GM18873 (cell line): Measurements from ENCODE around the gene CLCNKA.

Experiments used
- ATAC-seq: cut with Tn5 transposase; IDR thresholded peaks from one replicate; pipeline ENCODE4 v1.9.1; 2021; ENCODE audit warnings: mild to moderate bottlenecking, moderate library complexity, moderate number of reproducible peaks; ENCODE audit not compliant: unreplicated experiment, low FRiP score

Gene CLCNKA

GRCh38 chr1:16073490-16074119 lies 51.8 kb downstream of the CLCNKA start, which contains the start of gene FAM131C:
FAM131C (minus strand) TSS chr1:16073651; CDS start chr1:16073442, 209 bp downstream.
- no peak for ATAC-seq

- ATAC-seq, result no peak
Measured at GRCh38 chr1:16074217-16074616, 52.4 kb downstream of the CLCNKA start.

DNA sequence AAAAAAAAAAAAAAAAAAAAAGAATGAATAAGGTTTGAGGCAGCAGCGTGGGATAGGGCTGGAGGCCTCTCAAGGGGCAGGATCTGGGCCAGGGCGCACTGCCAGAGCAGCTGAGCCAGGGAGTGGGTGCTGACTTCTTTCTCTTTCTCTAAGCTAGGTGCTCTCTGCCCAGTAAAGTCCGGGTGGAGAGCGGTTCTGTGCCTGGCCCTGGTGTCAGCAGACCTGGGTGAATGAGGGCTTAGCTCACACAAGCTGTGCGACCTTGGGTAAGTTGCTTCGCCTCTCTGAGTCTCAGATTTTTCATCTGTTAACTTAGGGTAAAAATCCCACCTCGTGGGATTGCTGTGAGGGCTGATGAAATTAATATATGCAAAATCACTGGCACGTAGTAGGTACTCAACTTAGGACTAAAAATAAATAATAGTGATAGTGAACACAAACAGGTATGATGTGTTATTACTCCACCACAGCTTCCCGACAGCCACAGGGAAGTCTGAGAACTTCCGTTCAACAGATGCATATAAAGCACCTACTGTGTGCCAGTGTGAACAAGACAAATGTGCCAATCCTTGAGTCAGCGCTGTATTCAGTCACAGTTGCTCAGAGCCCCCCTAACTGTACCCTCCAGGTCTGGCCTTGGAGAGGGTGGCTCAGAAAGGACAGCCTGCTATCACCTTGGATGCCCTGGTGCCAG lies 53.6 kb downstream of the CLCNKA start:
- no peak for ATAC-seq

DNA sequence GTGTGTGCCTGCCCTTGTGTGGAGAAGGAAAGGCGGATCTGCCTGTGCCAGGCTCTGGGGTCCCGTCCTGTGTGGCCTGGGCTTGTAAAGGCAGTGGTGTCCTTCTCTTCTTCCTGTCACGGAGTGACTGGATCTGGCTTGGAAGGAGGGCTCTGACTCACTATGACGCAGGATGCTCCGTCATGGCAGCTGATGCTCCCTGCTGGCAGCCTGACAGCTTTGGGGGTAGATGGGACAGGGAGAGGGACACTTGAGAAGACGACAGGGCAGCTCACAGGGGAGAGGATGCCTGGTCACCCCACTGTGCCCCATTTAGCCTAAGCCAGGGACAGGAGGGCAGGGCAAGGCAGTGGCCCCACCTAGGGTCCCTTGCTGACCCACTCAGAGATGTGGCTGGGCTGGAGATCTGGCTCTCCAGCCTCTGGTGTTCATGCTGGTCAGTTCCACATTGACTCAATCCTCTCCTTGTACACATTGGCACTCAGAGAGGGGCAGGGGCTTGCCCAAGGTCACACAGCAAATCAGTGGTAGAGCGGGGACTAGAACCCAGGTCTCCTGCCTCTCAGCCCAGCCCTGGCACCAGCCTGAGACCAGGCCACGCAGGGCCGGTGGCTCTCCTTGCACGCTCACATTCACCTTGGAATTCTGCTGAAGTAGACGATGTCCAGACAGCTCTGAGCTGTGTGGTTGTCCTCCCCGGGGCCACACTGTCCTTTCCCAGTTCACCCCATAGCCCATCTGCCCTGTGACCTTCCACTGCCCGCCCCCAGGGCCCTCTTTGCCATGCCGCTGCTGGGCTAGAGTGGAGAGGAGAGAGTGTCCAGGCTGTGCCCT lies 54.4 kb downstream of the CLCNKA start:
- ATAC-seq, result no peak

DNA sequence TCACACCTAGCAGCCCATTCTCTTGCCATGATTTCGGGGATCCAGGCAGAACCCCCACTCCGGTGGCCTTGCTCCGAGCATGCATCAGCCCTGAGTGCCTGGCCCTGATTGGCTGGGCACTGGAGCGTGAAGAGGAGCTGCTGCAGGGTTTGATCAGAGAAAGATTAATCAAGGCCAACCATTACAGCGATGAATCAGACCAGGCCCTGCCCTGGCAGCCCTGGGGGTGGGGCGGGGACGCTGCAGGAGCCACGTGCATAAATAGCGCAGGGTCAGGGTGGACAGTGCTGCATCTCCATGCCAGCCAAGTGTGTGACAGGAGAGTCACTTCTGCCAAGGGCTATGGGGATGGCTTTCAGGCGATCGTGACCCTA lies 55.0 kb downstream of the CLCNKA start:
- ATAC-seq, result no peak

DNA sequence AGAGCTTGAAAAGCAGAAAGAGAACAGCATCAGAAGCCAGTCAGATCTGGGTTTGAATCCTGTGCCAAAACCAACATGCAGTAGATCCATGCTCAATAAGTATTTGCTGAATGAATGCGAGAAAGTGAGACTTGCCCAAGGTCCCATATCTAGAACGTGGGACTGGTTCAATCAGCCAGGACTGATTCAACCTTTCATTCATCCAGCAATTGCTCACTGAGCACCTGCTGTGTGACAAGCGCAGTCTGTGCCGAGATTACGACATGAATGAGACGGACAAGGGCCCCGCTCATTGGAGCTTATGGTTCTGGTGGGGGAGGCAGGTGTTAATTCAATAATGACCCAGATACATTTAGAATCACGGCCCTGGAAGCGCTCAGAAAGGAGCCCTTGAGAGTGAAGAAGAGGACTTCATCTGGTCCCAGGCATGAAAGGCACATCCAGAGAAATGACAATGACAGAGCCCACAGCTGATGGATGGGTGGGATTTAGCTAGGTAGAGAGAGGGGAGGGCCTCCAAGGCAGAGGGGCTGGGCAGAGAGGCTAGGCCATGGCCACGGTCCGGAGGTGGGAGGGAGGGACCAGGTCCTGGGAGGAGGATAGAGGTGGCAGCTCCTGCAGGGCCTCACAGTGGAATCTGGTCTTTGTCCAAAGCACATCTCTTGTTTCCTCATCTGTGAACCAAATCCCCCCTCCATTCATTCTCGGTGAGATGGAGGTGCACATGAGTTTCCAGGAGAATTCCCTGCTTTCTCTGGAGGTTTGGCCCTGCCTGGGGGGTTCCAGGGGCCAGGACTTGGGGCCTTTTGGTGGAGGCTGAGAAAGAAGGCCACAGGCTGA lies 55.8 kb downstream of the CLCNKA start:
- ATAC-seq, result no peak

DNA sequence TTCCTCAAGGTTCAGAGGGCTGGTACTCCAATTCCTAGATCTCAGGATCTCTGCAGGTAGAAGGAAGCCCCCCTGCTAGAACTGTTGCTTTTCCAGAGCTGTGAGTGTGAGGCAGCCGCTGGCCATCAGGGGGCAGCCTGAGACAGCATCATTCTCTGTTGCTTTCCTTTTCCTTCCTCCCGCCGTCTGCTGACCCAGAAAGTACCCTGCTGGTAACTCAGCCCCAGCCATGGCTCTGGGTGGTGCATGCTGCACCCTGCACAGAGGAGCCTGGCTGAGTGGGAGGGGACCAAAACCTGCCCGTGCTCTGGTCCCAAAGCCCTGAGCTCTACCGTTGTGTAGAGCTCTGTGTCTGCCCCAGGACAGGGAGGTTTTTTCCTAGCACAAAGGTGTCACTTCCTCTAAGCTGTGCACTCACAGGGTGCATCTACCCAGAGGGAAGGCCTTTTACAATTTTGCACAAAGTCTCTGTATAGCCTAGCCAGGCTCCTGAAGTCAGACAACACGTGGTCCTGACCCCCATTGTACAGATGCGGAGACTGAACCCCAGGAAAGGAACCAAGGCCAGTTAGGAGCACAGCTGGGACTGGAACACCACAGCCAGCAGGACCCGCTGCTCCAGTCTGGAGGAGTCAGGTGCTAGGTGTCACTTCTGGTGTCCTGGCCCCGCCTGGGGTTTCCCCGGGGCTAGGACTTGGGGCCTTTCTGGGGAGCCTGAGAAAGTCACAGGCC lies 57.3 kb downstream of the CLCNKA start:
- ATAC-seq, result no peak

GRCh38 chr1:16080422-16081150 lies 58.8 kb downstream of the CLCNKA start:
- no peak for ATAC-seq

DNA sequence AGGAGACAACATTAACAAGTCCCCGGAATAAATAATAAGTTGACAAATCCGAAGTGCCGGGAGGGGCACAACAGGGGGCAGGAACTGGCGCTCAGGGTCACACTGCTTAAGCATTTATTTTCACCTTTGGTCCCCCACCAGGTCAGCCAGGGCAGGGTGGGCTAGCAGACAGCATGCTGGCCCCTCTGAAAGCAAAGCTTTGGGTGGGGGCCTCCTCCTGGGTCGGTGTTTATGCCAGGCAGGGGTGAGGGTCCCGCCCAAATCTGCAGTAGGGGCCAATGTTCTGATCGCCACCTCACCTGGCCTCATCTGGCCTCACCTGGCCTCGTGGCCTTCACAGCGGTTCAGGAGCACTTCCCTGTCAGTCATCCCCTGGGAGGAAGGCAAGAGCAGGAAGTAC lies 59.8 kb downstream of the CLCNKA start:
- no peak for ATAC-seq

DNA sequence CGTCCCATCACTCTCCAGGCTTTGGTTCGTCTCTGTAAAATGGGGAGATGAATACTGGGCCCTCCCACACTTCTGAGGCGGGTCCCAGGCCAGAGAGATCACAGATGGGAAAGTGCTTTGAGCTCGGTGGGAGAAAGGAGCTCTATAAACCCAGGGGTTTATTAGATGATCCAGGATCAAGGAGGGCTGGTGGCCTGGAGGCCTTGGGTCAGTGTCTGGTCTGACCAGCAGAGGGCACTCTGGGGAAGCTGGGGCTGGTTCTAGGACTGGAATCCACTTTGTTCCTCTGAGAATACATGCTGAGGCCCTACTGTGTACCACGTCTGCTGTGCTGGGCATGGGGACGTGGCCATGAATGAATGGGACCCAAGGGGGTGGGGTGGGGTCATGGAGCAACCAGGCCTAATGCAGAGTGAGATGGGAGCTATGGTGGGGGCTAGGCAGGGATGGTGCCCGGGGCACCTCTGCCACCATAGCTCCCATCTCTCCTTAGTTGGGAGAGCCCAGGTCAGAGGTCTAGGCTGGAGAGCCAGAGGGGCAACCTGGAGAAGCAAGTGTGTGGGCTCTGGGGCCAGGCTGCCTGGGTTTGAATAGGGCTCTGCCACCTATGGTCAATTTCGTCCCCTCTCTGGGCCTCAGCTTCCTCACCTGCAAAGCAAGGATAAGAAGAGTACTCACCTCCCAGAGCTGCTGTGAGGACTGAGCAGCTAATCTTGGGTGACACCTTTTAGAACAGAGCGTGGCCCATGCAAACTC lies 60.6 kb downstream of the CLCNKA start:
- no peak for ATAC-seq

GRCh38 chr1:16083486-16083885 lies 61.6 kb downstream of the CLCNKA start:
- no peak for ATAC-seq
